D341Med (cell line): ENCODE data around the gene SH2D1B.
"Not testable (repeated sequence)": the region's sequence is repeated elsewhere in the genome, so short reads cannot be mapped to it uniquely, and the experiment has no call there.

Experiments
- DNase-seq: peaks from one replicate; pipeline ENCODE4 v3.0.0; 2012; ENCODE audit warnings: low spot score

Gene SH2D1B, protein sequence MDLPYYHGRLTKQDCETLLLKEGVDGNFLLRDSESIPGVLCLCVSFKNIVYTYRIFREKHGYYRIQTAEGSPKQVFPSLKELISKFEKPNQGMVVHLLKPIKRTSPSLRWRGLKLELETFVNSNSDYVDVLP

GRCh38 chr1:162412002-162412401 is at the start of gene SH2D1B:
TSS of gene SH2D1B (minus strand) at chr1:162412136. CDS start at chr1:162412016, 120 bp downstream.
- DNase-seq = no peak

DNA sequence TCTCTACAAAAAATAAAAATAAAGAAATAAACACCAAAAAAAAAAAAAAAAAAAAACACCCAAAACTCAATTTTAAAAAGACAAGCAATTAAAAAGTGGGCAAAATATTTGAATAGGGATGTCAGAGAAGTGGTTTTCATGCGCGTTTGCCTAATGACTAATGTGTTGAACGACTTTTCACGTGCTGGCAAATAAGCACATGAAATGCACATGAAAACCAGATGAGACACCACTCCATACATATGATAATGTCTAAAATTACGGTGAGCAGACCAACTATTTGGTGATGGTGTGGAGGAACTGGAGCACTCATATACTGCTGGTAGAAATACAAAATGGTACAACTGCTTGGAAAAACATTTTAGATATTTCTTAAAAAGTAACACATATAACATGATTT is 46.3 kb upstream of the SH2D1B start:
- DNase-seq = no peak

DNA sequence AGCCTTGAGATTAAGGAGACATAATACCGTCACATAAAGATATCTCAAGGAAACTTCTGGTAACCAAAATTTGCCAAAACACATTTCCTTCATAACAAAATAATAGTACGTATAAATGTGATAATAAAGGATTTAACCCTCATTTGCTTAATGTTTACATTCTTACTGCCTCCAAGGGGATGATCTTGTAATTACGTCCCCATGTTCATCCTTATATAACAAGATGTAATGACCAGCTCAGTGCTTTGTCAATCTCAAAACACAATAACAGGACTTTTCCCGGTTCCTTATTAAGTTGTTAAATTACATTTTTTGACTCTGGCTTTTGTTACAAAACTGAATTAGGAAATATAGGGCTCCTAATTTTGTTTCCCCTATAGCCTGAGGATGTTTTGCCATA is 44.4 kb upstream of the SH2D1B start:
- no peak for DNase-seq

DNA sequence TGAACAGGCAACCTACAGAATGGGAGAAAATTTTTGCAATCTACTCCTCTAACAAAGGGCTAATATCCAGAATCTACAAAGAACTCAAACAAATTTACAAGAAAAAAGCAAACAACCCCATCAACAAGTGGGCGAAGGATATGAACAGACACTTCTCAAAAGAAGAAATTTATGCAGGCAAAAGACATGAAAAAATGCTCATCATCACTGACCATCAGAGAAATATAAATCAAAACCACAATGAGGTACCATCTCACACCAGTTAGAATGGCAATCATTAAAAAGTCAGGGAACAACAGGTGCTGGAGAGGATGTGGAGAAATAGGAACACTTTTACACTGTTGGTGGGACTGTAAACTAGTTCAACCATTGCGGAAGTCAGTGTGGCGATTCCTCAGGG is 42.4 kb upstream of the SH2D1B start:
- not testable (repeated sequence) for DNase-seq

DNA sequence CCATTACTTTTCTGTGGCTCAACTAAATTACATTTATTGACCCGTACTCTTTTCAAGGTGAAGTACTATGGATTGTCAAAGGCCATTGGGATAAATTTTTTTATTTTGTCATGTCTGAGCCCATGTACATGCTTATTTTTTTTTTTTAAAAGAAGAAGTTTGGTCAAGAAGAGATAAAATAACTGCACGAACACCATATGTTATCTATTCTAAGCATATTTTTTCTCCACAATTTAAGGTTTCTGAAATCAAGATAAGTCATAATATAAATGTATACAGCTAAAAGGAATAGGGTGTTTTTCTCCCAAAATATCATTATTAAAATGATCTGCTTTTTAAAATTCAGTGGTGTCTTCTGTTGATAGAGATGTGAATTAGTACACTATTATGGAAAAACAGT is 35.0 kb upstream of the SH2D1B start:
- DNase-seq = no peak

GRCh38 chr1:162444903-162445302 is 33.0 kb upstream of the SH2D1B start:
- DNase-seq = no peak

- DNase-seq = not testable (repeated sequence)
These were observed 21.2 kb upstream of the SH2D1B start for GRCh38 chr1:162432977-162433713.

GRCh38 chr1:162430583-162430982 is 18.6 kb upstream of the SH2D1B start:
- no peak for DNase-seq

- DNase-seq = no peak
These were observed 10.9 kb upstream of the SH2D1B start for GRCh38 chr1:162422662-162423375.

GRCh38 chr1:162421258-162422164 is 9.6 kb upstream of the SH2D1B start:
- DNase-seq = no peak

GRCh38 chr1:162420120-162420519 is 8.2 kb upstream of the SH2D1B start:
- no peak for DNase-seq

- not testable (repeated sequence) for DNase-seq
These were observed 7.6 kb upstream of the SH2D1B start for GRCh38 chr1:162419450-162419931.

DNA sequence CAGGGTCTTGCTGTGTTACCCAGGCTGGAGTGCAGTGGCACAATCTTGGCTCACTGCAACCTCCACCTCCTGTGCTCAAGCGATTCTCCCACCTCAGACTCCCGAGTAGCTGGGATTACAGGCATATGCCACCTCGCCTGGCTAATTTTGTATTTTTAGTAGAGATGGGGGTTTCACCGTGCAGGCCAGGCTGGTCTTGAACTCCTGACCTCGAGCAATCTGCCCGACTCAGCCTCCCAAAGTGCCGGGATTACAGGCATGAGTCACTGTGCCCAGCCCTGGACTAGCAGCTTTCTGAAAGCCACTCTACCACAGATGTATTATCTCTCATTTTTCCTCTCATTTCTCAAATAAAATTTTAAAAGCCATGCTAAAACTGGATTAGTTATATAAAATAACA is 6.6 kb upstream of the SH2D1B start:
- DNase-seq = not testable (repeated sequence)

DNA sequence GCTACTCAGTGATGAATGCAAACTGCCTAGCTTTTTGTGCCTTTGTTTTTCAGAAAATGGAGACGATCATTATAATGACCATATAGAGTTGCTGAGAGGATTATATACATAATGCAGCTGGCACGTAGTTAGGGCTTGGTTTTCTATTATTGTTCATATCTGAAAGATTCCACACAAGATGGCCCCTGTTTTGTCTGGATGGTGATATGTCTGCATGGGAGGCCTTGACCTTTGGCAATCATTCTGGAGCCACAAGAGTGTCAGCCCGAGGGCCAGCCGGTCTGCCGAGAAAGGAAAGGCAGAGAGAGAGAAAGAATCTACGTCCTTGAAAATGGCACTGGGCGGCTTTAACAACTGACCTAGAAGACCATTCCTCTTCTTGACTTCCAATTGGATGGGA is 5.7 kb upstream of the SH2D1B start:
- no peak for DNase-seq

DNA sequence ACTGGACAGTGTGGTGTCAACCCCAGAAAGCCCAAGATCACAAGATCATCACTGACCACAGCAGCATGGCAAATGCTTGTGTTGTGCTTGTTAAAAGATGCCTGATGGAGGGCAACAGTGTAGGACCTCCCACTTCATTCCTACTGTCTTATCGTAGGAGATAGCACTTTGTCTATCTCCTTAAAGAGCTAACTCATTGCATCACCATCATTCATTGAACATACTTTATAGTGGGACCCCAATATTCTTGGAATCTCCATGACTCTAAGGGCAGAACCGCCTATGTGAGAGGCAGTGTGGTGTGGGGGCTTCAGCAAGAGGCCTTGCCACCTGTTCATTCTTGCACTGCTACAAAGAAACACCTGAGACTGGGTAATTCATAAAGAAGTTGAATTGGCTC is 5.0 kb upstream of the SH2D1B start:
- DNase-seq = no peak

- DNase-seq = no peak
These were observed 4.3 kb upstream of the SH2D1B start for GRCh38 chr1:162416215-162416614.

GRCh38 chr1:162407539-162407938 is 4.4 kb downstream of the SH2D1B start:
- no peak for DNase-seq

DNA sequence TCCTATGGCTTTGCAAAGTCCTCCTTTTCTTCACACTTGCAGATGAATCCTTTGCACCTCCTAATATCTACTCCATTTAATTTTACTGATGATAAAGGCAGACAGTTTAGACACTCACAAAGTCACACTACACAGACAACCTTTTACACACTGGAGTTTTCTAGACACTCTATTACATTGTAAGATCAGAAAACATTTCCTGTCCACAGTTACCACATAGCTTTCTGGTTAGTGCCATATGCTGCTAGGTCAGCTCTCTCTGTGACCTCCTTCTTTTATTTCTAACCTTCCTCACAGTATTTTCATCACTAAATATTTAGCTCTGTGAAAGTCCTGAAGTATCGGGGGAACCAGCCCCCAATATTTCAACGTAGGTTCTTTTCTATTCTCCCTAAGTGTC is 5.1 kb downstream of the SH2D1B start:
- no peak for DNase-seq

- DNase-seq = no peak
These were observed 6.1 kb downstream of the SH2D1B start for GRCh38 chr1:162405800-162406199.

- no peak for DNase-seq
These were observed 7.3 kb downstream of the SH2D1B start for GRCh38 chr1:162404550-162405160.

- DNase-seq = no peak
These were observed 11.1 kb downstream of the SH2D1B start for GRCh38 chr1:162400790-162401355.
